GM10248 (cell line): ENCODE measurements around the gene HKDC1.

ENCODE experiments used
- CTCF ChIA-PET: fragments of 300-600 bp; sonication (Branson Sonifier 250); formaldehyde crosslinking; extraction: SDS; loops from one replicate; lab custom pipeline; 2021; ENCODE audit warnings: antibody characterized with exemption; lab: Yijun Ruan, JAX
- POLR2A ChIA-PET: fragments of 350-650 bp; sonication (Branson Sonifier 250); formaldehyde crosslinking; extraction: SDS; loops from one replicate; lab custom pipeline; 2020; ENCODE audit warnings: antibody characterized with exemption; lab: Yijun Ruan, JAX
- DNase-seq: peaks from one replicate; pipeline ENCODE4 v3.0.0; 2012; ENCODE audit errors: extremely low spot score
- TF ChIP-seq, protein P1 (sequence below): IDR thresholded peaks from 2 replicates; pipeline ENCODE4 v1.5.1; 2012; ENCODE audit warnings: mild to moderate bottlenecking, low read depth; ENCODE audit errors: extremely low read depth, missing control alignments, control extremely low read depth

The HKDC1 gene

DNA sequence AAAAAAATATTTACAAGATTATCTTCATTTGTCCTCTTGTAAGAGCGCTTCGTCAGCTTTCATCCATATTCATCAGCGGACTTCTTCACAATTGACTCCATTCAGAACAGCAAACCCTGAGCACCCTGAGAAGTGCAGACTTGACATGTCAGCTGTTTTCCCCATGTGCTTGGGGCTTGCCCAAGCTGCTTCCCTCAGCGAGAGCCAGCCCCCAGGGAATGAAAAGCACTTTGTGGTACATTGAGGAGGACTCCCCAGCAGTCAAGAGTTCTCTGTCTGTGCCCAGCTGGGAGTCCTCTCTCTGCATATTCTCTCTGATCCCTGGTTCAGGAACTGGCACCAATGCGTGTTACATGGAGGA lies 22.7 kb downstream of the HKDC1 start:
- ChIA-PET POLR2A (interaction anchor here (0.6 kb wide), 1 partner anchor 8 kb away, joined by 5 read pairs; no protein-coding TSS in a partner anchor), CTCF (interaction anchor here (1.0 to 1.8 kb wide), 5 partner anchors 10 to 166 kb away, joined by 3 to 7 read pairs (median 4); no protein-coding TSS in a partner anchor)
- DNase-seq, result no peak
- TF ChIP-seq, protein P1, sequence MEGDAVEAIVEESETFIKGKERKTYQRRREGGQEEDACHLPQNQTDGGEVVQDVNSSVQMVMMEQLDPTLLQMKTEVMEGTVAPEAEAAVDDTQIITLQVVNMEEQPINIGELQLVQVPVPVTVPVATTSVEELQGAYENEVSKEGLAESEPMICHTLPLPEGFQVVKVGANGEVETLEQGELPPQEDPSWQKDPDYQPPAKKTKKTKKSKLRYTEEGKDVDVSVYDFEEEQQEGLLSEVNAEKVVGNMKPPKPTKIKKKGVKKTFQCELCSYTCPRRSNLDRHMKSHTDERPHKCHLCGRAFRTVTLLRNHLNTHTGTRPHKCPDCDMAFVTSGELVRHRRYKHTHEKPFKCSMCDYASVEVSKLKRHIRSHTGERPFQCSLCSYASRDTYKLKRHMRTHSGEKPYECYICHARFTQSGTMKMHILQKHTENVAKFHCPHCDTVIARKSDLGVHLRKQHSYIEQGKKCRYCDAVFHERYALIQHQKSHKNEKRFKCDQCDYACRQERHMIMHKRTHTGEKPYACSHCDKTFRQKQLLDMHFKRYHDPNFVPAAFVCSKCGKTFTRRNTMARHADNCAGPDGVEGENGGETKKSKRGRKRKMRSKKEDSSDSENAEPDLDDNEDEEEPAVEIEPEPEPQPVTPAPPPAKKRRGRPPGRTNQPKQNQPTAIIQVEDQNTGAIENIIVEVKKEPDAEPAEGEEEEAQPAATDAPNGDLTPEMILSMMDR, result no peak

DNA sequence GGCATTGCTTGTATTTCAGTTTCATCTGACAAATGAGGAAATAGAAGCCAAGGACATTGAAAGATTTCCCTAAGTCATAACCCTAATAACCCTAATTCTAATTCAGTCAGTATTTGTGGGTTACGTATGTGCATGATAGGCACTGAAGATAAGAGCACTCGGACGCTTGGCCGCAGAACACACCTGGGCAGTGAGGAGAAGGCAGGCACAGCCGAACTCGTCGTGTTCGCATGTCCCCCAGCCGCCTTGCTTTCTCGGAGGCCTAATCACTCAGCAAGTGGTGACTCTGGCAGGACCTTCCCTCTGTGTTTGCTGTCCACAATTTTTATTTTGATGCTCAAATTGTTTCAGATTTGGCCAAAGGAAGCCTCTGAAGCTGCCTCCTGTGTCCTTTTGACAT lies 23.7 kb downstream of the HKDC1 start:
- DNase-seq, result no peak
- TF ChIP-seq, protein P1, result no peak
- POLR2A ChIA-PET, result no interaction called here
- CTCF ChIA-PET, result interaction anchor here (1.3 kb wide), 1 partner anchor 139 kb away, joined by 4 read pairs; no protein-coding TSS in a partner anchor

DNA sequence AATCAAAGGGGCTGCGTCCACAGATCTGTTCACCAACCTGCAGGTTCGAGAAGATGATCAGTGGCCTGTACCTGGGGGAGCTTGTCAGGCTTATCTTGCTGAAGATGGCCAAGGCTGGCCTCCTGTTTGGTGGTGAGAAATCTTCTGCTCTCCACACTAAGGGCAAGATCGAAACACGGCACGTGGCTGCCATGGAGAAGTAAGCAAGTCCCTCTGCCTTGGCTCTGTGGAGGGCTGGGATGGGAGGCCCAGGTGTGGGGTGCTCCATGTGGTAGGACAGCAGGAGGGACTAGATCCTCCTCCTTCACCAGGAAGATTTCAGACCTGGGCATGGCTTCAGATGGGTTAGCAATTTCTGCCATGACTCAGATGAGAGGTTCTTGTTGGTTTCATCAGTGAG lies 25.9 kb downstream of the HKDC1 start:
- DNase-seq, result no peak
- ChIA-PET CTCF (interaction anchor here (1.0 to 2.6 kb wide), 3 partner anchors 10 to 145 kb away, joined by 3 to 7 read pairs (median 4); no protein-coding TSS in a partner anchor), POLR2A (no interaction called here)

DNA sequence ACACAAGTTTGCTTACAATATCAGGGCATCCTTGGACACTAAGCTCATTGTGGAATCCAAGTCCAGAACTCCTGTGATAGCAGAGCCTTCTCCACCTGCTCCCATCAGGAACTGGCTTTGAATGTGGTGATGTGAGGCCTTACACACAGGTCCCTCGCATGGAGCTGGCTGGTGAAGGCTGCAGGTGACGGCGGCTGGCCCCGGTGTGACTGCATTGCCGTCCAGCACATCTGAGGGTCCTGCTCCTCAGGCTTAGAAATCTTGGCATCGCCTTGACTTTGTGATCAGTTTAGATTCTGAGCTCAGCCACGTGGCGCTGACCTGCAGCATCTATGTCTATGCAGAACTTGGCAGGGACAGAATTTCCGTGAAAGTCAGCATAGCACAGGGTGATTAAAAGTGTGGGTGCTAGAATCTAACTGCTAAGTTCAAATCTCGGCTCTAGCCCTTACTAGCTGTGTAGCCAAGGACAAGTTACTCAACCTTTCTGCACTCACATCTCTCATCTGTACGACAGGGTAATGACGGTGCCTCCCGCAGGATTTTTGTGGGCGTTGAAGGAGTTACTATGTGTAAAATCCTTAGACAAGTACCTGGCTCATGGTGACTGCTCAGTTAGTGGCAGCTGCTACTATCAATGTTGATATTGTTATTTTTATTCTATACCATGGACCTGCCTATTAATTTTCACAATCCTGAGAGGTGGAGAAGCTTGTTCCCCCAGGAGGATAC lies 26.6 kb downstream of the HKDC1 start:
- no peak for DNase-seq
- POLR2A ChIA-PET, result no interaction called here
- CTCF ChIA-PET, result interaction anchor here (1.1 to 2.6 kb wide), 2 partner anchors 10 to 145 kb away, joined by 4 to 7 read pairs; no protein-coding TSS in a partner anchor
- TF ChIP-seq, protein P1, result no peak

More for the DNA sequence above, 25.9 kb downstream of the HKDC1 start:
- TF ChIP-seq, protein P1, result no peak

DNA sequence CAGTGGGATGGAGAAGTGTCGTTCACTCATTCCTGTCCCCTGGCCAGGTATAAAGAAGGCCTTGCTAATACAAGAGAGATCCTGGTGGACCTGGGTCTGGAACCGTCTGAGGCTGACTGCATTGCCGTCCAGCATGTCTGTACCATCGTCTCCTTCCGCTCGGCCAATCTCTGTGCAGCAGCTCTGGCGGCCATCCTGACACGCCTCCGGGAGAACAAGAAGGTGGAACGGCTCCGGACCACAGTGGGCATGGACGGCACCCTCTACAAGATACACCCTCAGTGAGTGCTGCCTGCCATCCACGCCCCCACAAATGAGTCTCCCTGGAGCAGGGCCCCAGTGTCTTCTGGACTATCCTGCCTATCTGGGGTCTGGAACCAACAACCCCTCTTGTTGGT lies 27.2 kb downstream of the HKDC1 start:
- no peak for DNase-seq
- TF ChIP-seq, protein P1, result no peak
- ChIA-PET CTCF (interaction anchor here (2.6 kb wide), 1 partner anchor 11 kb away, joined by 7 read pairs; no protein-coding TSS in a partner anchor), POLR2A (no interaction called here)

DNA sequence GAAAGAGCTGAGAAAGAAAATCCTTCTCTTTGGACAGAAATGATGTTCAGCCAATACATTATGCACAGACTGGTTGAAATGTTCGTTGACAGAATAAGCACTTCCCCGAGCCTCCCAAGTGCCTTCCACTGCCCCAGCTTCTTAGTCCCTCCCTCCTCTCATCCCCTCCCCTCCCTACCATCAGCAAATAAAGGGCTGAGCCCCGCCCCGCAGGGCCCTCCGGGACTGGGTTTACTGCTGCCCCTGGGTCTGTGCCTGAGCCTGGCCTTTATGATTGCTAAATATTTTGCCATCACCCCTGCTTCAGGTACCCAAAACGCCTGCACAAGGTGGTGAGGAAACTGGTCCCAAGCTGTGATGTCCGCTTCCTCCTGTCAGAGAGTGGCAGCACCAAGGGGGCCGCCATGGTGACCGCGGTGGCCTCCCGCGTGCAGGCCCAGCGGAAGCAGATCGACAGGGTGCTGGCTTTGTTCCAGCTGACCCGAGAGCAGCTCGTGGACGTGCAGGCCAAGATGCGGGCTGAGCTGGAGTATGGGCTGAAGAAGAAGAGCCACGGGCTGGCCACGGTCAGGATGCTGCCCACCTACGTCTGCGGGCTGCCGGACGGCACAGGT lies 28.1 kb downstream of the HKDC1 start:
- TF ChIP-seq, protein P1, result no peak
- CTCF ChIA-PET, result no interaction called here
- POLR2A ChIA-PET, result no interaction called here
- DNase-seq, result no peak
